ENCODE data around the gene KIF5A. TPM values are rescaled to one million over a fixed set of nuclear protein-coding genes. Genes with fewer than 3 reads are reported as not detected.
A peak's percentile ranks its signal among the peaks of the same experiment; 100 is the strongest.

KIF5A gene
- polyA plus RNA-seq, 3 donors = 0.01 TPM; not detected in 2

- Histone ChIP-seq H2AFZ (ENCODE audit: insufficient read depth, low read depth, low read length, poor library complexity, severe bottlenecking) (no peak overlapping the region), H4K20me1 (ENCODE audit: insufficient read depth, low read length) (no peaks in the 10 kb centered on the region), H3K79me2 (ENCODE audit: insufficient read depth, low read length) (no peaks in the 10 kb centered on the region), H3K9me3 (replicated peaks in 1 of 2; ENCODE audit: control insufficient read depth in 1 of 2, insufficient read depth in 1 of 2, low read length in 2 of 2) (no peaks in the 10 kb centered on the region), H3K4me3 (replicated peaks in 1 of 3; ENCODE audit: low read depth in 2 of 3, low read length in 3 of 3) (no peak overlapping the region), H3K27me3 (ENCODE audit: control insufficient read depth in 2 of 2, insufficient read depth in 2 of 2, low read length in 2 of 2) (peaks cover 5 to 20% of the 10 kb centered on the region in 2 donors), H3K27ac (ENCODE audit: low read depth in 1 of 2, low read length in 2 of 2) (no peak overlapping the region), H3K9ac (ENCODE audit: insufficient read depth, low read length, poor library complexity, severe bottlenecking) (no peak overlapping the region), H3K4me1 (ENCODE audit: control insufficient read depth in 1 of 2, insufficient read depth in 2 of 2, low read length in 2 of 2) (peaks cover 15 to 17% of the 10 kb centered on the region in 2 donors), H3K4me2 (replicated peaks; ENCODE audit: extremely low read depth, low read length, poor library complexity, severe bottlenecking) (no peak overlapping the region), H3K36me3 (replicated peaks in 1 of 2; ENCODE audit: control insufficient read depth in 1 of 2, insufficient read depth in 2 of 2, low read length in 2 of 2) (no peaks in the 10 kb centered on the region)
- intact Hi-C loops (cut with micrococcal nuclease) = loop anchor here in 1 of 2 donors (5.0 to 10.0 kb wide), 2 partner anchors 39 to 112 kb away; partner anchors contain the start of gene OS9
- H3K27me3 Mint-ChIP-seq (ENCODE audit: low read depth in 3 of 3) = peaks cover 5 to 20% (median 9%) of the 10 kb centered on the region in 3 donors
- H3K4me3 Mint-ChIP-seq = no peak overlapping the region
- no peaks in the 10 kb centered on the region for H3K9me3 Mint-ChIP-seq
- H3K27ac Mint-ChIP-seq = peak overlapping the region in 1 of 7 donors; percentile 64
- DNase-seq = peak; percentile 53 to 74 (median 73)
- peaks cover 22% of the 10 kb centered on the region for H3K4me1 Mint-ChIP-seq
- peak; percentile 97 for TF ChIP-seq CTCF (IDR thresholded peaks at IDR 0.05)
- WGBS (ENCODE audit: insufficient coverage) = 65% methylated on average over 10 of the region's 13 CpGs
- H3K36me3 Mint-ChIP-seq = no peaks in the 10 kb centered on the region
Observed at GRCh38 chr12:57583008-57583831, 33.4 kb downstream of the KIF5A start.

GRCh38 chr12:57584050-57584449 lies 34.2 kb downstream of the KIF5A start:
- no peak overlapping the region for H3K9ac ChIP-seq (ENCODE audit: insufficient read depth, low read length, poor library complexity, severe bottlenecking)
- H3K4me1 ChIP-seq (ENCODE audit: control insufficient read depth in 1 of 2, insufficient read depth in 2 of 2, low read length in 2 of 2) = peaks cover 15 to 17% of the 10 kb centered on the region in 2 donors
- no peak overlapping the region for H3K4me2 ChIP-seq (replicated peaks; ENCODE audit: extremely low read depth, low read length, poor library complexity, severe bottlenecking)
- no peaks in the 10 kb centered on the region for H3K79me2 ChIP-seq (ENCODE audit: insufficient read depth, low read length)
- Mint-ChIP-seq H3K4me1 (peaks cover 22% of the 10 kb centered on the region), H3K27ac (peak overlapping the region in 3 of 7 donors; percentile 30 to 61 (median 59)), H3K9me3 (no peaks in the 10 kb centered on the region), H3K36me3 (no peaks in the 10 kb centered on the region), H3K4me3 (no peak overlapping the region), H3K27me3 (ENCODE audit: low read depth in 3 of 3) (peaks cover 5 to 20% (median 7%) of the 10 kb centered on the region in 3 donors)
- DNase-seq = no peak
- no peaks in the 10 kb centered on the region for H4K20me1 ChIP-seq (ENCODE audit: insufficient read depth, low read length)
- H3K27ac ChIP-seq (ENCODE audit: low read depth in 1 of 2, low read length in 2 of 2) = no peak overlapping the region
- H3K27me3 ChIP-seq (ENCODE audit: control insufficient read depth in 2 of 2, insufficient read depth in 2 of 2, low read length in 2 of 2) = peaks cover 5 to 20% of the 10 kb centered on the region in 2 donors
- no peaks in the 10 kb centered on the region for H3K36me3 ChIP-seq (replicated peaks in 1 of 2; ENCODE audit: control insufficient read depth in 1 of 2, insufficient read depth in 2 of 2, low read length in 2 of 2)
- intact Hi-C loops (cut with micrococcal nuclease) = loop anchor here (1.0 to 10.0 kb wide), 3 partner anchors 37 to 111 kb away; partner anchors contain the start of gene OS9 (in 1 of the 2)
- no peaks in the 10 kb centered on the region for H3K9me3 ChIP-seq (replicated peaks in 1 of 2; ENCODE audit: control insufficient read depth in 1 of 2, insufficient read depth in 1 of 2, low read length in 2 of 2)
- no peak overlapping the region for H3K4me3 ChIP-seq (replicated peaks in 1 of 3; ENCODE audit: low read depth in 2 of 3, low read length in 3 of 3)
- 100% methylated on average over 1 of the region's 2 CpGs for WGBS (ENCODE audit: insufficient coverage)
- no peak overlapping the region for H2AFZ ChIP-seq (ENCODE audit: insufficient read depth, low read depth, low read length, poor library complexity, severe bottlenecking)
- no peak for TF ChIP-seq CTCF (IDR thresholded peaks at IDR 0.05)

Data from CD14-positive monocyte (primary cell).